GM06990 (cell line): ENCODE measurements around the gene NDST3.

ENCODE experiments used
- DNase-seq: peaks from one replicate; pipeline ENCODE4 v3.0.0-alpha.2; 2011; ENCODE audit not compliant: insufficient read length; ENCODE audit errors: extremely low read depth
- H3K27me3 ChIP-seq: replicated peaks from 2 replicates; pipeline ENCODE4 v1.6.0; 2011; ENCODE audit warnings: low read length; ENCODE audit not compliant: control insufficient read depth, insufficient read depth
- H3K36me3 ChIP-seq: 2 replicates; pipeline ENCODE4 v1.5.1; 2011; ENCODE audit warnings: low read length; ENCODE audit not compliant: control insufficient read depth, insufficient read depth
- H3K4me3 ChIP-seq: replicated peaks from 2 replicates; pipeline ENCODE4 v1.5.1; 2011; ENCODE audit warnings: low read depth, mild to moderate bottlenecking, control low read depth, low read length
- TF ChIP-seq, protein P1 (sequence below): IDR thresholded peaks from 2 replicates; pipeline ENCODE4 v1.5.1; 2011; ENCODE audit warnings: low read length, control low read depth, mild to moderate bottlenecking, inconsistent platforms; ENCODE audit not compliant: insufficient read depth, poor library complexity, severe bottlenecking

Gene NDST3

DNA sequence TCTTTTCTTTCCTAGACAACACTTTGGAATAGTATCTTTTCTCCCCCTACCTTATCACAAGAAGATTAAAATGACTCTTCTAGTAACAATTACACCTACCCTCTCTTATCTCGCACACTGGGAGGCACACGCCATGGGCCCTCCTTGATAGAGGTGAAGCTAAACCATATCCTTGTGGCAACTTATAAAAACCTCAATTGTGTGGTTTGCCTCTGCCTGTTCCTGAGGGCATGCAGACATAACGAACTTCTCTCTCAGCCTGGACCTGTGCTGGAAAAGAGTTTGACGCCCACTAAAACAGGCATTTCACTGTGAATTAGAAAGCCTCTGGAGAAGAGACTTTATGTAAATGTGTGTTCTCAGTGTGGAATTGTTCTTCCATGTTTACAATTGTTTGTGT lies 141.2 kb downstream of the NDST3 start:
- H3K4me3 ChIP-seq, result no peak overlapping the region
- H3K36me3 ChIP-seq, result no peaks in the 10 kb centered on the region
- DNase-seq, result no peak
- TF ChIP-seq, protein P1, sequence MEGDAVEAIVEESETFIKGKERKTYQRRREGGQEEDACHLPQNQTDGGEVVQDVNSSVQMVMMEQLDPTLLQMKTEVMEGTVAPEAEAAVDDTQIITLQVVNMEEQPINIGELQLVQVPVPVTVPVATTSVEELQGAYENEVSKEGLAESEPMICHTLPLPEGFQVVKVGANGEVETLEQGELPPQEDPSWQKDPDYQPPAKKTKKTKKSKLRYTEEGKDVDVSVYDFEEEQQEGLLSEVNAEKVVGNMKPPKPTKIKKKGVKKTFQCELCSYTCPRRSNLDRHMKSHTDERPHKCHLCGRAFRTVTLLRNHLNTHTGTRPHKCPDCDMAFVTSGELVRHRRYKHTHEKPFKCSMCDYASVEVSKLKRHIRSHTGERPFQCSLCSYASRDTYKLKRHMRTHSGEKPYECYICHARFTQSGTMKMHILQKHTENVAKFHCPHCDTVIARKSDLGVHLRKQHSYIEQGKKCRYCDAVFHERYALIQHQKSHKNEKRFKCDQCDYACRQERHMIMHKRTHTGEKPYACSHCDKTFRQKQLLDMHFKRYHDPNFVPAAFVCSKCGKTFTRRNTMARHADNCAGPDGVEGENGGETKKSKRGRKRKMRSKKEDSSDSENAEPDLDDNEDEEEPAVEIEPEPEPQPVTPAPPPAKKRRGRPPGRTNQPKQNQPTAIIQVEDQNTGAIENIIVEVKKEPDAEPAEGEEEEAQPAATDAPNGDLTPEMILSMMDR, result no peak
- no peaks in the 10 kb centered on the region for H3K27me3 ChIP-seq

DNA sequence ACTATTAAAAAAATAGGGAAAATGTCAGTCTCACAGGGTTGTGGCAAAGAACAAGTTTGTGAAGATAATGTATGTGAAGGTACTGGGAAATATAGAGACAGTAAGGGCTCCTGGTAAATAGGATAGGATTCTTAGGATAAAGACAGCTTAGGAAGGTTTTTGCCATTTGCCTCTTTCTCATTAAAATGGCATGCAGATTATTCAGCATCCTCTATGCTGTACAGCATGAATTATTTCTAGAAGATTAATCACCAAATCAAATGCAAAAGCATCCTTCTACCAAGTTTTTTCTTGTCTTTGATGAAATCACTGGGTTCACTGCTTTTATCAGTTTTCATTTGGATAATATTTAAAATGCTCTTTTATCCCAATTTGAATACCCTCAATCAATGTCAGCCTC lies 142.8 kb downstream of the NDST3 start:
- no peak for DNase-seq

DNA sequence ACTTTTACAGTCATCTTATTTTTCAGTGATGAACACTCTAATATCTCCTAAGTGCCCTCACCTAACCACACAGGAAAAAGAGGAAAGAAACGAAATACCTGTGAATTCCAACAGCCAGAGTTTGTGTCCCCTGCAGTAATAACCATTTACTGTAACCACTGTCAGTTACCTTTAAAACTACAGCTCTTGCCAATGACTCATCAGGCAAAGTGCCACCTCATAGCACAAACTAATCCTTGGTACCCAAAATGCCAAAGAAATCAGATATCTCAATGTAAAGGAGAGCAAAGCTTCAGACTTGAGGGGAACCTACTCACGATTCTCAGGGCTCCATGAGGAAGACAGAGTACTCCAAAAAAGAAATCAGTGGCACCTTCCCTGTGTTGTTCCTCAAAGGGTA lies 146.5 kb downstream of the NDST3 start:
- Histone ChIP-seq H3K4me3 (no peak overlapping the region), H3K27me3 (no peaks in the 10 kb centered on the region), H3K36me3 (no peaks in the 10 kb centered on the region)
- TF ChIP-seq, protein P1, result no peak
- DNase-seq, result no peak

More for the DNA sequence above, 142.8 kb downstream of the NDST3 start:
- Histone ChIP-seq H3K27me3 (no peaks in the 10 kb centered on the region), H3K36me3 (no peaks in the 10 kb centered on the region), H3K4me3 (no peak overlapping the region)
- TF ChIP-seq, protein P1, result no peak

DNA sequence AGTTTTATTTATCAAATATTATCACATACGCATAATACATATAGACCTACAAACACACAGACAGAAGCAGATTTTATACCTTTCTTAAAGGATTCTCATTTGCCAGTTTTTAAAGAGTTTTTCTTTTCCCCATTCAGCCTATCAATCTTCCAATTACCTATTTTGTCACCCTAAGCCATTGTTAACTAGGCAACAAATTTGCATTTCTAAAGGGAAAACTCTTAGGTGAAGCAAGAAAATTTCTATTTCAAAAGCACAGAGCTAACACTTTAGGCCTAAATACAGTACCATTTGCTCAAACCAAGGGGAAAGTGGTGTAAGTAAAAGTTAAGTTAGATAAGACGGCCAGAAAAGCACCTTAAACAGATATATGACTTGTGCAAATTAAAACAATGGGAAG lies 156.6 kb downstream of the NDST3 start:
- DNase-seq, result no peak
- Histone ChIP-seq H3K4me3 (no peak overlapping the region), H3K36me3 (no peaks in the 10 kb centered on the region), H3K27me3 (no peaks in the 10 kb centered on the region)
- TF ChIP-seq, protein P1, result no peak

DNA sequence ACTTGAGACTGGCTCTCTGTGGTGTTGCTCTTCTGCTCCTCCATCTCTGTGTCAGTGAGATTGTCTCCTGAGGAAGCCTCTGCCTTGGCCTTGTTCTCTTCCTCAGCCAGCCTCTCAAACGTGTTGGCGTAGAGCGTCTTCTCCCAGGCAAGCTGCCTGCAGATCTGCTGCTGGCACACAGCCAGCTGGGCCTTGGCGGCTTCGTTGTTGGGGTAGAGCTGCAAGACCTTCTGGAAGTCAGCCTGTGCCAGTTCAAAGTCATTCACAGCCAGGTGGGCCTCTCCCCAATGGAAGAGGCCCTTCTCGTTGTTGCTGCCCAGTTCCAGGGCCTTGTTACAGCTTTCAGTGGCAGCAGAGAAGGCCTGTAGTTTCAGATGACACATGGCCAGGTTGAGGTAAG lies 159.1 kb downstream of the NDST3 start:
- H3K27me3 ChIP-seq, result no peaks in the 10 kb centered on the region
- no peak overlapping the region for H3K4me3 ChIP-seq
- no peaks in the 10 kb centered on the region for H3K36me3 ChIP-seq
- no peak for DNase-seq
- TF ChIP-seq, protein P1, result no peak

DNA sequence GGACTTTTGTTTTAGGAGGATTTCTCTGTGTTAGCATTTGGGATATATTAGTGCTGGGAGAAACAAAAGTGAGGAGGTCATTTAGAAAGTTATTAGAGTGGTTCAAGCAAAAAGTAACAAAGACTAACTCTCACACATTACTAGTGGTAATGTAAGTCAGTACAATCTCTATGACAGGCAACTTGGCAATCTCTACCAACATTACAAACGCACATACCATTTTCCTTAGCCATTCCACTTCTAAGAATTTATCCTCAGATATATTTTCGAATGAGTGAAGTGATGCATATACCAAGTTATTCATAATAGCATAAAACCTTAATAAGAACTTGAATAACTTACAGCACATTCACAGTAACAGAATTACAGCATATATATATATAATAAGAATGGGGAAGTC lies 172.3 kb downstream of the NDST3 start:
- Histone ChIP-seq H3K36me3 (no peaks in the 10 kb centered on the region), H3K4me3 (no peak overlapping the region), H3K27me3 (no peaks in the 10 kb centered on the region)
- TF ChIP-seq, protein P1, result no peak
- DNase-seq, result no peak
